Measurements from ENCODE around the gene ANXA2. TPM values are rescaled to one million over a fixed set of nuclear protein-coding genes. Genes with fewer than 3 reads are reported as not detected.
A peak's percentile ranks its signal among the peaks of the same experiment; 100 is the strongest.
"Not testable (repeated sequence)": the region's sequence is repeated elsewhere in the genome, so short reads cannot be mapped to it uniquely, and the experiment has no call there.

Gene ANXA2
- total RNA-seq, 1 experiment from 2014 or later = 2,975 TPM

GRCh38 chr15:60410350-60410749 lies 12.6 kb upstream of the ANXA2 start:
- DNase-seq (ENCODE audit: low spot score) = not testable (repeated sequence)

DNA sequence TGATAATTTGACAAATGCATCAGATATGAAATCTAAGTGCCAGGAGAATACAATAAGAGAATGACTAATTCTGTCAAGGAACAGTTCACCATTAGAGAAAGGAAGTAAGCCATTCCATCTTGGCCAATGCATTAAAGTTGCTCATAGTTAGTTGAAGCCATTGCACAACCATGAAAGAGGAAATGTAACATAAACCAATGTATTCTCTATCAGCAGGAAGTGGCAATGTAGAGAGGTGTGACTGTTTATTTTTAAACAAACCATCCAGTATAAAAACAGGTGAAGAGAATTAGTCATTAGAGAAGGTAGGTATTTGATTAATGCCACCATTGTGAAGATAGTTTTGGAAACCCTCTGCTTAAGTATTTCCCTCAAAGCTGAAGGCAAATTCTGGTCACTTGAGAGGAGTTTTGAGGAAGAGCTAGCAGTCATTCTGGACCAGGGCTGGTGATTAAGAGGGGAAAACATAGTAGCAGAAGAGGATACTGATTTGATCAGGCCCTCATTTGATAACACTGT lies 10.7 kb upstream of the ANXA2 start:
- DNase-seq (ENCODE audit: low spot score) = peak; percentile 82

DNA sequence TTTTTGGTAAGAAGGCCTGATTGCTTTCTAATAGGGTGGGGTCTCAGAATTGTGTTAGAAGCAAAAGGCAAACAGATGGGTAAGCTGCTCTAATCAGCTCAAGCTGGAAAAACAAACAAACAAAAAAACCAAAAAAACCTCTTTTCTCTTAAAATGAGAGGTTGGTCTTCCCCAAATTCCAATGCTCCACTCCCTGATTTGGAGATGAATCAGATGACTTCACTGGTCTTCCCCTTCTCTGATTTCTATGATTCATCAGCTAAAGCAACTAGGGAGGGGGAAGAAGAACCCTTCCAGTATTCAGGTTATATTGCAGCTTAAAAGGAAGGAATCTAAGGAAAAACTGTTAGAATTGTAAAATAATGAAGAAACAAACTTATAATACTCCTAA lies 9.6 kb upstream of the ANXA2 start:
- peak; percentile 65 for DNase-seq (ENCODE audit: low spot score)

- DNase-seq (ENCODE audit: low spot score) = no peak
Observed at GRCh38 chr15:60406513-60407414, 9.0 kb upstream of the ANXA2 start.

DNA sequence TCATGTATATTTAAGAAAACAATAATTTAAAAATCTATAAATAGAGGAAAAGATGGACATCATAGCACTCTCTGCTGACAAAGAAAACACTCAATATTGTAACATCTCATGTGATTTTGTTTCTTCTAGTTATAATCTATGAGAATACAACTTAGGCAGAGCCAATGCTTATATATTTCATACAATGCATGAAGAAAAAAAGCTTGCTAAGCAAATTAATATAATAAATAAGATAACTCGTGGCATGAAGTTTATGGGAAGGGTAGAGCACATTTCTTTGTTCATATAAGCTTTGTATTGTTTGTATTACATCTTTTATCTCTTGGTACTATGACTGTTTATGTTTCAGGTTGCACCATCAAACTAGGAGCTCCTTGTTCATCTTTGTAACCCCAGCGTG lies 7.6 kb upstream of the ANXA2 start:
- DNase-seq (ENCODE audit: low spot score) = no peak

- not testable (repeated sequence) for DNase-seq (ENCODE audit: low spot score)
Observed at GRCh38 chr15:60404351-60404750, 6.6 kb upstream of the ANXA2 start.

- DNase-seq (ENCODE audit: low spot score) = no peak
Observed at GRCh38 chr15:60400944-60401343, 3.2 kb upstream of the ANXA2 start.

DNA sequence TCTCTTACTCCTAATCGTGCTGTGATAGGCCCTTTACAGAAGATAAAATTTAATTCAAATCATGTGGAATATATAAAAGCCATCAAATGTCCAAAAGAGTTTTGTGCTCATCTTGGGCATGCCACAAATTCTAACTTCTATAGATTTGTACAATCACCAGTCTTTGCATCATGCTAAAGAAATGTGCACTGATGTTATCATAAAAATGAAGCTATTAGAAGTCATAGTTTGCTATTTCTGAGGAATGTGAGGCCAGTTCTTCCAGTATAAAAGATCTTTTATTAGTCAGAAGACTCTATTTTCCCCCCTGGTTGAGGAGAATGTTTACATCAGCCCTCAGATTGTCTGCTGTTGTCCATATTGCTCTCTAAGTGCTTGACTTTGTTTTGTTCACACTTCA lies 2.1 kb upstream of the ANXA2 start:
- DNase-seq (ENCODE audit: low spot score) = no peak

DNA sequence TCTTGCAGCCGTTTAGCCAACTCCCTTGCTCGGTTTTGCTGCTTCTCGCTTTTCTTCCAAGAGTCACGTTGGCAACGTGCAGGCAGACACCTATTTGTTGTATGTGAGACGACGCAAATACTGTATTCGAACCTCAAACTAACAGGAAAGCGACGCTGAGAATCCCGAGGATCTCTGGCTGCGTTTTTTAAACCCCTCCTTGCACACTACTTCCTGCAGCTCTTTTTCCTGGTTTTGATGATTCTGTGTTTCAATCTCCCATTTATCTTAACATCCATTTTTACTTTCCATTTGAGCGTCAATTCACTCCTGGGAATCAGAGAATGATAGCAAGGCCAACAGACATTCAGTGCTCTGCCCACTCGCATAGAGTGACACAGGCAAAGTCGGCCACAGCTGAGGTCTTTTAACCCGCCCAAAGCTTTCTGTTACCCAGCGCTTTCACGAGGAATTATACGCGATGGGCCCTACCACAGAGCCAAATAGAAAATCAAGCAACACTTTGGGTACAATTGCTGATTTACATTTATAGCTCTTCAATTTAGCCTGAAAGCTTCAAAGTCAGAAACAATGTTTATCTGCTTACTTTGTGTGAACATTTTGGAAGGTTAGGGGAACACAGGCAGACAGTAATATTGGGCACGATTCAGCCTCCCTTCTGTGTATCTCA lies 1.6 kb upstream of the ANXA2 start:
- DNase-seq (ENCODE audit: low spot score) = no peak

DNA sequence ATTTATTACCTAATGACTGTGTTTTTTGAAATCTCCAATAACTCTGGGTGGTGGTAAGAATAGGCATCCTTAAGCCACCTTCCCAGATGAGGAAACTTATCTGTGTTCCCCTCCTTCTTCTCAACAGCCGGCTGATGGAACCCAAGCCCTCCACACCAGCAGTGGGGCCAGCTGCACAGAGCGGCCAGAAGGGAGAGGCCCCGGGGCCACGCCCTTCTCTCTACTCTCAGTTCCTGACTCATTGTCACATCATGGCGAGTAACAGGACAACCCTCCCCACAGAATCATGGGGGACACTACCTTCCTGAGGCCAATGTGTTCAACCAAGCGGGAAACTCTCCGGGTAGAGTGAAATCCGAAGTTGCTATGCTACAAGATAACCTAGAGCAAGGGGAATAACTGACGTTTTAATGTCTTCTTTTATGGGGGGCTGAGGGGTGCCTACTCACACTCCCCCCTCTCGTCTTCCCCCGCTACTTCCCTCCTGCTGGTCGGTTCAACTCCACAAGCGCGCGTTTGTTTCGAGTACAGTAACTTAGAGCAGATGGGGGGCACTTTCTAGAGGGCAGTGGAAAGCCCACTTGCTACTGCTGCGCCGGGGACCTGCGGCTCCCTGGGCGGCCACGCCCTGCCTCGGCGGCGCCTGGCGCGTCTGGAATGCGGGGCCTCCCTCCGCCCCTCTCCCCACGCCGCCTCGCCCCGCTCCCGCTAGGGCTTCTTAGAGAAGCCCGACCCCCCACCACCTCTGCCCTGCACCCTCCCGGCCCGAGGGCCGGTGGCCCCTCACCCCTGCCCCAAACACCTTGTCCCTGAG lies 621 bp downstream of the ANXA2 start:
- peak; percentile 78 for DNase-seq (ENCODE audit: low spot score)

- no peak for DNase-seq (ENCODE audit: low spot score)
Observed at GRCh38 chr15:60396560-60396957, 1.2 kb downstream of the ANXA2 start.

DNA sequence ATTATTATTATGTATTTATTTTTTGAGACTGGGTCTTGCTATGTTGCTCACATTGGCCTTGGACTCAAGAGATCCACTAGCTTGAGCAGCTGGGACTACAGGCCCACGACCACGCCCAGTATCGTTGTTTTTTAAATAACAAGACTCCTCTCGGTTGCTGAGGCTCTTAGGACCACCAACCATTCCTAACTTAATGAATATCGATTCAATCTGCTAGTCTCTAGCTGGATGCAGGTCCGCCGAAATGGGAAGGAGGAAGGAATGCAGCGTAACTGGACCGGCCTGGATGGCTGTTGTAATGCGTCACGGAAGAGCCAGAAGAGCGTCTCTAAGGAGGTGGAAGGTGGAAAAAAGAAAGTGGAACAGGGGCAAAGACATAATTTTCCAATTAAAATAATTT lies 1.7 kb downstream of the ANXA2 start:
- DNase-seq (ENCODE audit: low spot score) = no peak

GRCh38 chr15:60395276-60396011 lies 2.3 kb downstream of the ANXA2 start:
- DNase-seq (ENCODE audit: low spot score) = no peak

DNA sequence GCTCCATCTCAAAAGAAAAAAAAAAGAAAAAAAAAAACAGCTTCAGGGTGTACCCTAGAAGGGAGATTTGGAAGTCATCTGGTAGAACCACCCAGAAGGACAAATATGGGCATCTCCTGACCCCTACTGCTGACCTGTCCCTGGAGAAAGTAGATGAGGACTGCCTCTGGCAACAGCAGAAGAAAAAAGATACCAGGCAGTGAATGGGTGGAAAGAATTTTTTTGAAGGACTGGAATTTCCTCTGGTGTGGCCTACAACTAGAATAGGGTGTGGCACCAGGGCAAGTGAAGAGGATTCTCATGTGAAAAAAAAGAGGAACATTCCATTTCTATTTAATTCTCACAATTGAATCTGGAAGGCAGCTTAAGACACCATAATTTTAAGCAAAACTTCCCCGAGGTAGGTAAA lies 3.1 kb downstream of the ANXA2 start:
- DNase-seq (ENCODE audit: low spot score) = no peak

- peak; percentile 97 for DNase-seq (ENCODE audit: low spot score)
Observed at GRCh38 chr15:60392986-60393790, 4.6 kb downstream of the ANXA2 start.

GRCh38 chr15:60392601-60392985 lies 5.2 kb downstream of the ANXA2 start:
- peak; percentile 71 for DNase-seq (ENCODE audit: low spot score)

DNA sequence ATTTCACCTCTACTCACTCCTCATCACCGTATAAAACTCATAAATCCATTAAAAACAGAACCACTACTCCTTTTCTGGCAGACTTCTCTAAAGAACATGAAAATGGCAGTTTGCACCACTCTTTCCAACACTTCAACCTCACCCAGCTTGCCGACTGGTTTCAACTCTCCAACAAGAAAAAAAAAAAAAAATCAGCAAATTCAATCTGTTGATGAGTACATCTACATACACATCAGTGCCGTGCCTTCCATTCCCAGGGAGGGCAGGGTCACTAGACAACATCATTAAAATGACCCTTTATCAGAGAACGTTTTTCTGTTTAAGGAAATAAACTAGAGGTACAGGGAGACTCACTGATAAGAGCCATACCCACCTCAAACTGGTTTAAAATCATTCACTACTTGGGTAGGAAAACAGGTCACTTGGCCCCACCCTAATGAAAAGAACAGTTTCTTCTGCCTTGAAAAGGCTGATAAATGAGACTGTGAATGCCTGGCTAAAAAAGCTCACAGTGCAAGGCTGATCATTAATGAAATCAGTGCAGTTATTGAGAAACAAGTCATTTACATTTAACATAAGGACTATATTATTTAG lies 6.0 kb downstream of the ANXA2 start:
- DNase-seq (ENCODE audit: low spot score) = no peak

GRCh38 chr15:60390871-60391501 lies 6.8 kb downstream of the ANXA2 start:
- DNase-seq (ENCODE audit: low spot score) = peak; percentile 83

GRCh38 chr15:60390231-60390630 lies 7.6 kb downstream of the ANXA2 start:
- DNase-seq (ENCODE audit: low spot score) = no peak
